IMR-90 (cell line): ENCODE results near the gene ITPK1. TPM values are rescaled to one million over a fixed set of nuclear protein-coding genes. Genes with fewer than 3 reads are reported as not detected.

Source experiments
- ATAC-seq: fragments of 200-7000 bp; cut with Tn5 transposase; 2 replicates; pipeline ENCODE4 v1.9.1; 2020; ENCODE audit warnings: low read depth, mild to moderate bottlenecking, moderate library complexity
- BruUV-seq: library from RNA; stranded (reverse); fragments of 400-500 nt; replicated peaks from 2 replicates; lab custom pipeline; 2021; lab: Mats Ljungman, UMichigan
- CTCF ChIA-PET: fragments of 300-600 bp; formaldehyde crosslinking; extraction: SDS; loops from one replicate; lab custom pipeline; 2021; ENCODE audit warnings: antibody characterized with exemption; lab: Yijun Ruan, JAX
- POLR2A ChIA-PET: fragments of 300-600 bp; sonication (Branson Sonifier 250); formaldehyde crosslinking; loops from one replicate; lab custom pipeline; 2022; ENCODE audit warnings: antibody characterized with exemption; ENCODE audit not compliant: unreplicated experiment; lab: Charles Lee
- DNase-seq: peaks from one replicate; pipeline ENCODE4 v3.0.0; 2013
- H2AFZ ChIP-seq: replicated peaks from 2 replicates; pipeline ENCODE3; 2013; ENCODE audit warnings: low read length, mild to moderate bottlenecking; ENCODE audit not compliant: poor library complexity
- H2AK5ac ChIP-seq: 2 replicates; pipeline ENCODE4 v1.6.1; 2013; ENCODE audit warnings: low read depth, low read length, inconsistent platforms
- H2AK9ac ChIP-seq: replicated peaks from 2 replicates; pipeline ENCODE3; 2013; ENCODE audit warnings: mild to moderate bottlenecking, low read depth, low read length, moderate library complexity; ENCODE audit not compliant: poor library complexity
- H2BK120ac ChIP-seq: 2 replicates; pipeline ENCODE4 v1.6.1; 2013; ENCODE audit warnings: low read depth, low read length, inconsistent platforms
- H2BK15ac ChIP-seq: 3 replicates; pipeline ENCODE4 v1.6.1; 2013; ENCODE audit warnings: low read depth, low read length, inconsistent platforms
- H2BK20ac ChIP-seq: 2 replicates; pipeline ENCODE4 v1.6.1; 2013; ENCODE audit warnings: low read depth, mild to moderate bottlenecking, inconsistent platforms, low read length, moderate library complexity
- H2BK5ac ChIP-seq: 2 replicates; pipeline ENCODE4 v1.6.1; 2013; ENCODE audit warnings: mild to moderate bottlenecking, low read depth, low read length, inconsistent platforms; ENCODE audit not compliant: poor library complexity, severe bottlenecking
- H3K14ac ChIP-seq: replicated peaks from 2 replicates; pipeline ENCODE4 v1.6.1; 2013; ENCODE audit warnings: low read depth, low read length, inconsistent platforms
- H3K18ac ChIP-seq: 2 replicates; pipeline ENCODE4 v1.6.1; 2013; ENCODE audit warnings: low read depth, low read length, control low read depth
- H3K23ac ChIP-seq: 2 replicates; pipeline ENCODE4 v1.6.1; 2013; ENCODE audit warnings: low read depth, low read length, inconsistent platforms
- H3K27ac ChIP-seq: 2 replicates; pipeline ENCODE4 v1.5.1; 2013; ENCODE audit warnings: mild to moderate bottlenecking, control low read depth, low read length; ENCODE audit not compliant: insufficient read depth
- H3K27me3 ChIP-seq: 2 replicates; pipeline ENCODE4 v1.6.1; 2013; ENCODE audit warnings: low read length; ENCODE audit not compliant: control insufficient read depth, insufficient read depth
- H3K36me3 ChIP-seq: 2 replicates; pipeline ENCODE4 v1.6.1; 2013; ENCODE audit warnings: low read length, mixed read lengths; ENCODE audit not compliant: control insufficient read depth, insufficient read depth
- H3K4ac ChIP-seq: 2 replicates; pipeline ENCODE4 v1.6.1; 2013; ENCODE audit warnings: low read depth, low read length, inconsistent platforms
- H3K4me1 ChIP-seq: 2 replicates; pipeline ENCODE4 v1.6.1; 2013; ENCODE audit warnings: low read length, mixed read lengths; ENCODE audit not compliant: control insufficient read depth, insufficient read depth
- H3K4me2 ChIP-seq: 2 replicates; pipeline ENCODE4 v1.6.1; 2013; ENCODE audit warnings: low read depth, mild to moderate bottlenecking, control low read depth, low read length, moderate library complexity
- H3K4me3 ChIP-seq: 2 replicates; pipeline ENCODE4 v1.5.1; 2013; ENCODE audit warnings: low read depth, mild to moderate bottlenecking, control low read depth, low read length, moderate library complexity; ENCODE audit not compliant: insufficient read depth
- H3K56ac ChIP-seq: 2 replicates; pipeline ENCODE4 v1.6.1; 2013; ENCODE audit warnings: low read length, inconsistent platforms; ENCODE audit not compliant: insufficient read depth; ENCODE audit errors: extremely low read depth
- H3K79me1 ChIP-seq, 2 experiments: 2 replicates each; pipeline ENCODE4 v1.6.1; 2013; ENCODE audit warnings: low read length in 2 of 2, inconsistent platforms in 1 of 2, low read depth in 1 of 2
- H3K9ac ChIP-seq: 2 replicates; pipeline ENCODE4 v1.6.1; 2013; ENCODE audit warnings: low read depth, low read length, control low read depth
- H3K9me1 ChIP-seq: 2 replicates; pipeline ENCODE4 v1.6.1; 2013; ENCODE audit warnings: low read length, inconsistent platforms; ENCODE audit not compliant: insufficient read depth
- H3K9me3 ChIP-seq: 2 replicates; pipeline ENCODE4 v1.6.1; 2013; ENCODE audit warnings: low read length; ENCODE audit not compliant: control insufficient read depth, insufficient read depth
- H4K20me1 ChIP-seq: 2 replicates; pipeline ENCODE4 v1.6.1; 2013; ENCODE audit warnings: low read length, inconsistent platforms; ENCODE audit not compliant: insufficient read depth
- H4K5ac ChIP-seq: 2 replicates; pipeline ENCODE4 v1.6.1; 2013; ENCODE audit warnings: mild to moderate bottlenecking, low read depth, low read length, control low read depth
- H4K8ac ChIP-seq, 2 experiments: 2 replicates each; pipeline ENCODE4 v1.6.1; 2013; ENCODE audit warnings: low read depth in 2 of 2, low read length in 2 of 2, control low read depth in 1 of 2, inconsistent platforms in 1 of 2
- H4K91ac ChIP-seq: 2 replicates; pipeline ENCODE4 v1.6.1; 2013; ENCODE audit warnings: low read depth, low read length, inconsistent platforms; ENCODE audit not compliant: insufficient read depth
- BHLHE40 ChIP-seq: fragments of 150-350 bp; IDR thresholded peaks from 2 replicates; pipeline ENCODE4 v1.6.1; 2016; ENCODE audit warnings: mild to moderate bottlenecking, low read depth, low read length
- NFE2L2 ChIP-seq: fragments of 150-350 bp; IDR thresholded peaks from 2 replicates; pipeline ENCODE4 v1.6.1; 2016; ENCODE audit warnings: low read depth, mild to moderate bottlenecking, low read length
- POLR2A ChIP-seq: IDR thresholded peaks from 2 replicates; pipeline ENCODE4 v1.6.1; 2012; ENCODE audit warnings: mild to moderate bottlenecking, low read depth, low read length
- WGBS, 2 experiments: methylation state at CpG; one replicate each; pipeline versions ENCODE4 v1.1.5 to v1.1.7; 2013; ENCODE audit warnings: missing lambda C conversion rate in 2 of 2; ENCODE audit not compliant: insufficient read length in 1 of 2; ENCODE audit errors: extremely low coverage in 2 of 2; 5-methylcytosine and 5-hydroxymethylcytosine counted together
- dilution Hi-C: fragments of 300-500 bp; cut with HindIII; formaldehyde crosslinking; loops from one replicate; pipeline ENCODE4 v1.14.3; 2018; ENCODE audit warnings: low sequenced_read_pairs; ENCODE audit not compliant: unreplicated experiment
- in situ Hi-C: fragments of 300-500 bp; cut with MboI; formaldehyde crosslinking; loops from 3 replicates; pipeline ENCODE4 v1.14.3; 2019; ENCODE audit warnings: low sequenced_read_pairs, inconsistent platforms, mixed read lengths
- intact Hi-C: fragments of 100-400 bp; cut with micrococcal nuclease; formaldehyde crosslinking; loops from 2 replicates; pipeline ENCODE4 v1.10.0; 2022
- polyA plus RNA-seq, 3 experiments: library from polyadenylated mRNA; depleted of rRNA; stranded (reverse); fragments of >200 nt; gene quantifications; 2 replicates each; pipeline ENCODE4 v1.2.3, GENCODE V29; 2012; ENCODE audit warnings: low replicate concordance in 1 of 3
- total RNA-seq: library from RNA; depleted of rRNA; stranded (reverse); fragments of >200 nt; gene quantifications from 2 replicates; pipeline ENCODE4 v1.2.3, GENCODE V29; 2012

The ITPK1 gene
- total and polyA plus RNA-seq, 2 of the 4 experiments (the other 2 are of a cell fraction), result 21.7 to 26.9 TPM

- no peak overlapping the region for H3K4ac ChIP-seq
- TF ChIP-seq BHLHE40, result no peak
- no peak for TF ChIP-seq POLR2A
- no peak for TF ChIP-seq NFE2L2
- dilution Hi-C loops, result no loop called here
Measured at GRCh38 chr14:92906420-92906819, 209.3 kb downstream of the ITPK1 start.

More at GRCh38 chr14:92906420-92906819, 209.3 kb downstream of the ITPK1 start:
- Histone ChIP-seq H2AK5ac (no peak overlapping the region), H2AK9ac (no peak overlapping the region), H3K27ac (no peak overlapping the region), H2AFZ (no peak overlapping the region), H3K9me3 (no peaks in the 10 kb centered on the region), H4K20me1 (no peaks in the 10 kb centered on the region), H3K9ac (no peak overlapping the region), H2BK20ac (no peak overlapping the region), H3K56ac (no peak overlapping the region), H2BK15ac (no peak overlapping the region), H4K5ac (no peak overlapping the region), H3K14ac (no peak overlapping the region), H3K4me2 (no peak overlapping the region), H2BK120ac (no peak overlapping the region), H4K91ac (no peak overlapping the region), H2BK5ac (no peak overlapping the region), H4K8ac (no peak overlapping the region), H3K18ac (no peak overlapping the region), H3K79me1 (no peaks in the 10 kb centered on the region), H3K4me1 (no peaks in the 10 kb centered on the region), H3K9me1 (no peaks in the 10 kb centered on the region), H3K4me3 (no peak overlapping the region), H3K27me3 (peaks cover 16% of the 10 kb centered on the region; the same call in 1 of the 2 replicates), H3K23ac (no peak overlapping the region), H3K36me3 (no peaks in the 10 kb centered on the region)
- no CpG with 5 or more reads among the region's 6 CpGs for WGBS, 2 experiments
- DNase-seq, result no peak
- ChIA-PET CTCF (no interaction called here), POLR2A (no interaction called here)
- in situ Hi-C loops (no loop called here), intact Hi-C loops (no loop called here)
- ATAC-seq, result no peak
- BruUV-seq, result no TSS peak
